ENCODE measurements around the gene EMC8.

Gene EMC8

DNA sequence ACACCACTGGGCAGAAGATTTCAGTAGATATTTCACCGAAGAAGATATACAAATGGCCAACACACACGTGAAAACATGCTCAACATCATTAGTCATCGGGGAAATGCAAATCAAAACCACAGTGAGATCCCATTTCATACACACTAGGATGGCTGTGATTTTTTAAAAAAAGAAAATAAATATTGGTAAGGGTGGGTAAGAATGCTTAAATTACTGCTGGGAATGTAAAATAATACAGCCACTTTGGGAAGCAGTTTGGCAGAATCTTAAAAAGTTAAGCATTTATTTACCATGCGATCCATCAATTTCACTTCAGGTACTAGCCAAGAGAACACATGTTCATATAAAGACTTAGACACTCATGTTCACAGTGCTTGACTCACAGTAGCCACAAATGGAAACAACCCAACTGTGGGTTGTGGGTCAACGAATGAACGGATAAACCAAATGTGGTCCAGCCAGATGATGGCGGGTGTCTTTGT lies 42.0 kb downstream of the EMC8 start:
- H2AFZ ChIP-seq: no peak overlapping the region
- no peak overlapping the region for H3K4me3 ChIP-seq (ENCODE audit: low read depth, low read length)
- no peak overlapping the region for H3K4me2 ChIP-seq (ENCODE audit: low read length)
- no peaks in the 10 kb centered on the region for H3K9me3 ChIP-seq (ENCODE audit: control insufficient read depth, low read length)
- no peak overlapping the region for H3K27ac ChIP-seq
- H3K4me1 ChIP-seq: no peaks in the 10 kb centered on the region
- H3K27me3 ChIP-seq (ENCODE audit: control insufficient read depth, insufficient read depth, low read length): no peaks in the 10 kb centered on the region
- no peaks in the 10 kb centered on the region for H3K36me3 ChIP-seq (ENCODE audit: control insufficient read depth, insufficient read depth, low read length)
- H3K9ac ChIP-seq: no peak overlapping the region
- H3K79me2 ChIP-seq: no peaks in the 10 kb centered on the region
- TF ChIP-seq, protein P1, sequence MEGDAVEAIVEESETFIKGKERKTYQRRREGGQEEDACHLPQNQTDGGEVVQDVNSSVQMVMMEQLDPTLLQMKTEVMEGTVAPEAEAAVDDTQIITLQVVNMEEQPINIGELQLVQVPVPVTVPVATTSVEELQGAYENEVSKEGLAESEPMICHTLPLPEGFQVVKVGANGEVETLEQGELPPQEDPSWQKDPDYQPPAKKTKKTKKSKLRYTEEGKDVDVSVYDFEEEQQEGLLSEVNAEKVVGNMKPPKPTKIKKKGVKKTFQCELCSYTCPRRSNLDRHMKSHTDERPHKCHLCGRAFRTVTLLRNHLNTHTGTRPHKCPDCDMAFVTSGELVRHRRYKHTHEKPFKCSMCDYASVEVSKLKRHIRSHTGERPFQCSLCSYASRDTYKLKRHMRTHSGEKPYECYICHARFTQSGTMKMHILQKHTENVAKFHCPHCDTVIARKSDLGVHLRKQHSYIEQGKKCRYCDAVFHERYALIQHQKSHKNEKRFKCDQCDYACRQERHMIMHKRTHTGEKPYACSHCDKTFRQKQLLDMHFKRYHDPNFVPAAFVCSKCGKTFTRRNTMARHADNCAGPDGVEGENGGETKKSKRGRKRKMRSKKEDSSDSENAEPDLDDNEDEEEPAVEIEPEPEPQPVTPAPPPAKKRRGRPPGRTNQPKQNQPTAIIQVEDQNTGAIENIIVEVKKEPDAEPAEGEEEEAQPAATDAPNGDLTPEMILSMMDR (IDR thresholded peaks at IDR 0.05): no peak

DNA sequence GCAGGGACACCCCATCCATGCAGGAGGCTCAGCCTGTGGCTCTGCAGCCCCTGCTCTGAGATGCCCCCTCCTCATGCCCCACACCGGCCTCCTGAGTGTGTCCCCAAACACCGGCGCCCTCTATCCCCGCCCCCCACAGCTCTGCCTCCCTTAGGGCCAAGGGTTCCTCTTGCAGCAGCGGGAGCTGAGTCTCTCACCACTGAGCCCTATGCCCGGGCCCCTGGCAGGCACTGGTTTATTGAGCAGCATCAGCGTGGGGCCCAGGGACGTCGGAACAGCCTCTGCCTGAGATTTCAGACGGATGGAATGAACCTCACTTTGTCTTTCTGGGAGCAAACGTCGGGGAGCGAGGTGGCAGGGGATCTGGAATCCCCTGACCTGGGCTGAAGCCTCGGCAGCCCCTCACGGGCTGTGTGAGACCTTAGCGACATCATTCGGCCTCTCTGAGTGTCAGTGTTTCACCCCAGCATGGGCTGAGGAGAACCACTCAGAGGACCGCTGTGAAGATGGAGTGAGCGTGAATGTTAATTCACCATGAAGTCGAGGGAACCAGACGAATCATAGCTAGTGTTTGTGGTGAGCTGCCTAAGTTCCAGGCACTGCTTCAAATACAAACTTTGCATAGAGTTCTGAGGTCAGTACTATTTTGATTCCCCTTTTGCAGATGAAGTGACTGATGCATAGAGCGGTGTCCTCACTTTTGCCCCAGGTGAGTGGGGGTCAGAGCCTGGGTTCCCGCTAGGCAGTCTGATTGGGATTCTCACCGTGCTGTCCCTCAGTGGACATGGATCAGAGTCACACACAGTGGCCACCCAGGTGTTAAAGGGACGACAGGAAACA lies 43.2 kb downstream of the EMC8 start:
- Histone ChIP-seq H2AFZ (no peak overlapping the region), H3K27ac (no peak overlapping the region), H3K9ac (no peak overlapping the region), H3K4me2 (ENCODE audit: low read length) (no peak overlapping the region), H3K4me3 (ENCODE audit: low read depth, low read length) (no peak overlapping the region), H3K4me1 (no peaks in the 10 kb centered on the region), H3K79me2 (no peaks in the 10 kb centered on the region), H3K27me3 (ENCODE audit: control insufficient read depth, insufficient read depth, low read length) (no peaks in the 10 kb centered on the region), H3K9me3 (ENCODE audit: control insufficient read depth, low read length) (no peaks in the 10 kb centered on the region), H3K36me3 (ENCODE audit: control insufficient read depth, insufficient read depth, low read length) (no peaks in the 10 kb centered on the region)
- TF ChIP-seq, protein P1 (IDR thresholded peaks at IDR 0.05): no peak

DNA sequence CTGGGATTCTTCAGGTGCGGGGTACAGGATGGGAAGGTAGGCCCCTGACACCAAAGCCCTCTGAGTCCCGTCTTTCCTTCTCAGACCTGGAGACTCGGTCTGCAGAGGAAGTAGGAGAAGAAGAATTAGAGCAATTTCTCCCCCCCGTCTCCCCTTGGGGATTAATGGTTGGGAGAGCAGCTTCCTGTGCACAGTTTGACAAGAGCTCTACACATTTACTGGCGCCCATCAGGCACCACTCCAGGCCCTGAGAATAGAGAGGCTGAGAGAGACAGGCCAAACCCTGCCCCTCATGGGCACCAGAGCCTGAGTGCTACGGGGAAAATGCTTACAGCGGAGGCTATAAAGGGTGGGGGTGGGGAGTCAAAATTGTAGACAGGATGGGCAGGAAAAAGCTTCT lies 44.9 kb downstream of the EMC8 start:
- Histone ChIP-seq H3K9me3 (ENCODE audit: control insufficient read depth, low read length) (no peaks in the 10 kb centered on the region), H3K9ac (no peak overlapping the region), H3K4me1 (no peaks in the 10 kb centered on the region), H3K79me2 (no peaks in the 10 kb centered on the region), H3K27ac (no peak overlapping the region), H3K4me2 (ENCODE audit: low read length) (no peak overlapping the region), H2AFZ (no peak overlapping the region), H3K27me3 (ENCODE audit: control insufficient read depth, insufficient read depth, low read length) (no peaks in the 10 kb centered on the region), H3K36me3 (ENCODE audit: control insufficient read depth, insufficient read depth, low read length) (no peaks in the 10 kb centered on the region), H3K4me3 (ENCODE audit: low read depth, low read length) (no peak overlapping the region)
- TF ChIP-seq, protein P1 (IDR thresholded peaks at IDR 0.05): no peak

DNA sequence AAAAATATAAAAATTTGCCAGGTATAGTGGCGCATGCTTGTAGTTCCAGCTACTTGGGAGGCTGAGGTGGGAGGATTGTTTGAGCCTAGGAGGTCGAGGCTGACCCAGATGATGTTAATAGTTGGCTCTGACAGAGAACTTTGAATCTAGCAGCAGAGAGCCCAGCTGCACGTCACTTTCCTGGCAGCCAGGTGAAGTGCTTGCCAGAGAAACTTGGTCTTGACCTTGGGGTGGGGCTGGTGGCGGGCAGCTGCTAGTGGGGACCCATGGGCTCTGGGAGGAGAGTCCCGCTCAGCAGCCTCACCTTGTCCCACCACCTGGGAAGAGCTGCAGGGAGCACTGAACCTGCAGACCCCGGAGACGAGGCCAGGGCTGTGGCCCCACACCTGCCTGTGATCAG lies 45.4 kb downstream of the EMC8 start:
- H3K4me2 ChIP-seq (ENCODE audit: low read length): no peak overlapping the region
- no peak overlapping the region for H3K9ac ChIP-seq
- H3K27ac ChIP-seq: no peak overlapping the region
- H3K27me3 ChIP-seq (ENCODE audit: control insufficient read depth, insufficient read depth, low read length): no peaks in the 10 kb centered on the region
- TF ChIP-seq, protein P1 (IDR thresholded peaks at IDR 0.05): no peak
- H3K79me2 ChIP-seq: no peaks in the 10 kb centered on the region
- H3K4me1 ChIP-seq: no peaks in the 10 kb centered on the region
- no peaks in the 10 kb centered on the region for H3K36me3 ChIP-seq (ENCODE audit: control insufficient read depth, insufficient read depth, low read length)
- no peak overlapping the region for H2AFZ ChIP-seq
- H3K9me3 ChIP-seq (ENCODE audit: control insufficient read depth, low read length): no peaks in the 10 kb centered on the region
- H3K4me3 ChIP-seq (ENCODE audit: low read depth, low read length): no peak overlapping the region

DNA sequence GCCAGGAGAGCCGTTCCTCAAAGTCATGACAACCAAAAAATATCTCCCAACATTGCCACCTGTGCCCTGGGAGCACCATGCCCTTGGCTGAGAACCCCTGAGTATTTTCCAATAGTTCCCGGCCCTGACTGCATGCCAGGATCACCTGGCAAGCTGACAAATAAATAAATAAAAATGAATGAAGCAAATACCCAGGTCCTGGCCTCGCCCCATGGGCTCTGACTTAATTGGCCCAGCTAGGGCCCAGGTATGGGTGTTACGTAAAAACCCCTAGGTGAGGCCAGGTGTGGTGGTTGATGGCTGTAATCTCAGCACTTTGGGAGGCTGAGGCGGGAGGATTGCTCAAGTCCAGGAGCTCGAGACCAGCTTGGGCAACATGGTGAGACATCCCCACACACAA lies 45.8 kb downstream of the EMC8 start:
- Histone ChIP-seq H3K4me1 (no peaks in the 10 kb centered on the region), H3K27ac (no peak overlapping the region), H3K27me3 (ENCODE audit: control insufficient read depth, insufficient read depth, low read length) (no peaks in the 10 kb centered on the region), H2AFZ (no peak overlapping the region), H3K9me3 (ENCODE audit: control insufficient read depth, low read length) (no peaks in the 10 kb centered on the region), H3K36me3 (ENCODE audit: control insufficient read depth, insufficient read depth, low read length) (no peaks in the 10 kb centered on the region), H3K79me2 (no peaks in the 10 kb centered on the region), H3K4me2 (ENCODE audit: low read length) (no peak overlapping the region), H3K9ac (no peak overlapping the region), H3K4me3 (ENCODE audit: low read depth, low read length) (no peak overlapping the region)
- TF ChIP-seq, protein P1 (IDR thresholded peaks at IDR 0.05): no peak
